K562 (cell line): ENCODE results near the gene HSD17B3.

Experiments
- BRF1 ChIP-seq: IDR thresholded peaks from 3 replicates; pipeline ENCODE4 v1.6.1; 2011; ENCODE audit warnings: borderline replicate concordance, mild to moderate bottlenecking; ENCODE audit not compliant: insufficient read length; ENCODE audit errors: extremely low read depth
- DNMT1 ChIP-seq: fragments of 450-650 bp; IDR thresholded peaks from 2 replicates; pipeline ENCODE4 v1.6.1; 2016; ENCODE audit warnings: antibody characterized with exemption, mild to moderate bottlenecking
- JUND ChIP-seq, 2 experiments: IDR thresholded peaks; 2 replicates in 1 of 2; 3 replicates in 1 of 2; pipeline ENCODE4 v1.6.1; 2011; ENCODE audit warnings: borderline replicate concordance in 2 of 2, low read depth in 2 of 2, low read length in 2 of 2, improper control_type of control experiment in 1 of 2, missing biosample characterization in 1 of 2, missing genetic modification characterization in 1 of 2, missing genetic modification reagents in 1 of 2
- SRF ChIP-seq, 2 experiments: fragments of 250-450, 450-650 bp in 1 of 2; sonication (Bioruptor Pico) in 1 of 2; sonication (generic) in 1 of 2; formaldehyde crosslinking; IDR thresholded peaks; 2 replicates each; pipeline versions ENCODE4 v1.5.0 to v1.5.1; 2020 to 2022; ENCODE audit warnings: mild to moderate bottlenecking in 1 of 2, missing genetic modification reagents in 1 of 2
- TAF1 ChIP-seq: IDR thresholded peaks from 2 replicates; pipeline ENCODE4 v1.6.1; 2011; ENCODE audit warnings: mild to moderate bottlenecking, low read length, moderate library complexity; ENCODE audit not compliant: insufficient read depth, control insufficient read depth, severe bottlenecking; ENCODE audit errors: extremely low read depth
- TRIM24 ChIP-seq, 2 experiments: fragments of 450-650 bp; IDR thresholded peaks; 2 replicates each; pipeline ENCODE4 v1.6.1; 2016
- ZC3H11A ChIP-seq: IDR thresholded peaks from 2 replicates; pipeline ENCODE4 v1.6.1; 2012; ENCODE audit warnings: low read depth, low read length, improper control_type of control experiment
- ZNF79 ChIP-seq: fragments of 250-450 bp; sonication (Bioruptor Pico); IDR thresholded peaks from 2 replicates; pipeline ENCODE4 v1.4.0; 2020; ENCODE audit warnings: low read depth, mild to moderate bottlenecking, moderate library complexity
- TF ChIP-seq, protein P1 (sequence below), 3 experiments: IDR thresholded peaks in 2 of 3; conservative IDR thresholded peaks in 1 of 3; 2 replicates each; pipeline ENCODE4 v1.5.1; 2011 to 2012; ENCODE audit warnings: low read length in 3 of 3, mild to moderate bottlenecking in 3 of 3, control low read depth in 2 of 3, improper control_type of control experiment in 1 of 3, inconsistent platforms in 1 of 3, low read depth in 1 of 3, mixed read lengths in 1 of 3, moderate library complexity in 1 of 3; ENCODE audit not compliant: insufficient read depth in 2 of 3
- TF ChIP-seq, protein P2 (sequence below), 2 experiments: IDR thresholded peaks; 2 replicates each; pipeline ENCODE4 v1.6.1; 2011; ENCODE audit warnings: borderline replicate concordance in 1 of 2, control low read depth in 1 of 2, low read depth in 1 of 2, low read length in 1 of 2, mild to moderate bottlenecking in 1 of 2, mixed read lengths in 1 of 2, moderate library complexity in 1 of 2; ENCODE audit not compliant: insufficient read depth in 1 of 2, insufficient read length in 1 of 2, poor library complexity in 1 of 2, severe bottlenecking in 1 of 2; ENCODE audit errors: extremely low read depth in 1 of 2
- TF ChIP-seq, protein P3 (sequence below): fragments of 450-650 bp; IDR thresholded peaks from one replicate; pipeline ENCODE4 v1.6.1; 2018; ENCODE audit warnings: mild to moderate bottlenecking, moderate library complexity; ENCODE audit not compliant: partially characterized antibody

DNA sequence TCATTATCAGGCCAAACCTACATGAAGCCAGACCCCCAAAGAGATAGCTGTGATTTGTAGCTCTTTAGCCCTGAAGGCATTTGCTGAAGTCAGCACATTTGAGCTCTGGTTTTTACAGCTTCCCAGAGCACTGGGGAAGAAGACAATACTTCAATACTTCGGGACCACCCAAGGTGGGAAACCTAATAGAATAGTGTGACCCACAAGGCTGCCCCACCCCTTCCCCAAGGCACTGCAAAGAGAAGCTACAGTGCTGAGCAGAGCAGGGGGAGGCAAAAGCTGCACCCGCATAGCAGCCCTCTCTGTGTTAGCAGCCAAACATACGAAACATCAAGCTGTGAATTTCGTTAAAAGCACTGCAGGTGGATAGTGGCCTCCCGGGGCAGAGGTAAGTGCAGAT, 87.3 kb downstream of the HSD17B3 start:
- TF ChIP-seq, protein P1, sequence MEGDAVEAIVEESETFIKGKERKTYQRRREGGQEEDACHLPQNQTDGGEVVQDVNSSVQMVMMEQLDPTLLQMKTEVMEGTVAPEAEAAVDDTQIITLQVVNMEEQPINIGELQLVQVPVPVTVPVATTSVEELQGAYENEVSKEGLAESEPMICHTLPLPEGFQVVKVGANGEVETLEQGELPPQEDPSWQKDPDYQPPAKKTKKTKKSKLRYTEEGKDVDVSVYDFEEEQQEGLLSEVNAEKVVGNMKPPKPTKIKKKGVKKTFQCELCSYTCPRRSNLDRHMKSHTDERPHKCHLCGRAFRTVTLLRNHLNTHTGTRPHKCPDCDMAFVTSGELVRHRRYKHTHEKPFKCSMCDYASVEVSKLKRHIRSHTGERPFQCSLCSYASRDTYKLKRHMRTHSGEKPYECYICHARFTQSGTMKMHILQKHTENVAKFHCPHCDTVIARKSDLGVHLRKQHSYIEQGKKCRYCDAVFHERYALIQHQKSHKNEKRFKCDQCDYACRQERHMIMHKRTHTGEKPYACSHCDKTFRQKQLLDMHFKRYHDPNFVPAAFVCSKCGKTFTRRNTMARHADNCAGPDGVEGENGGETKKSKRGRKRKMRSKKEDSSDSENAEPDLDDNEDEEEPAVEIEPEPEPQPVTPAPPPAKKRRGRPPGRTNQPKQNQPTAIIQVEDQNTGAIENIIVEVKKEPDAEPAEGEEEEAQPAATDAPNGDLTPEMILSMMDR (IDR thresholded peaks at IDR 0.05 in 2 of 3, conservative IDR thresholded peaks at IDR 0.05 in 1 of 3; ENCODE audit: insufficient read depth in 2 of 3, low read depth in 1 of 3, low read length in 3 of 3), result no peak
- TF ChIP-seq DNMT1 (no peak), SRF (CRISPR knock-in tag; IDR thresholded peaks at IDR 0.05) (no peak), TAF1 (no peak), TRIM24 (IDR thresholded peaks at IDR 0.05) (no peak), ZNF79 (no peak), BRF1 (no peak), JUND (IDR thresholded peaks at IDR 0.05; ENCODE audit: borderline replicate concordance, low read depth, low read length) (no peak), JUND (tag; IDR thresholded peaks at IDR 0.05; ENCODE audit: borderline replicate concordance, low read depth, low read length) (no peak), ZC3H11A (no peak)
- TF ChIP-seq, protein P2, sequence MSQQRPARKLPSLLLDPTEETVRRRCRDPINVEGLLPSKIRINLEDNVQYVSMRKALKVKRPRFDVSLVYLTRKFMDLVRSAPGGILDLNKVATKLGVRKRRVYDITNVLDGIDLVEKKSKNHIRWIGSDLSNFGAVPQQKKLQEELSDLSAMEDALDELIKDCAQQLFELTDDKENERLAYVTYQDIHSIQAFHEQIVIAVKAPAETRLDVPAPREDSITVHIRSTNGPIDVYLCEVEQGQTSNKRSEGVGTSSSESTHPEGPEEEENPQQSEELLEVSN (IDR thresholded peaks at IDR 0.05; ENCODE audit: borderline replicate concordance in 1 of 2, extremely low read depth in 1 of 2, insufficient read depth in 1 of 2, insufficient read length in 1 of 2, low read depth in 1 of 2, low read length in 1 of 2, poor library complexity in 1 of 2, severe bottlenecking in 1 of 2), result no peak
- TF ChIP-seq, protein P3, sequence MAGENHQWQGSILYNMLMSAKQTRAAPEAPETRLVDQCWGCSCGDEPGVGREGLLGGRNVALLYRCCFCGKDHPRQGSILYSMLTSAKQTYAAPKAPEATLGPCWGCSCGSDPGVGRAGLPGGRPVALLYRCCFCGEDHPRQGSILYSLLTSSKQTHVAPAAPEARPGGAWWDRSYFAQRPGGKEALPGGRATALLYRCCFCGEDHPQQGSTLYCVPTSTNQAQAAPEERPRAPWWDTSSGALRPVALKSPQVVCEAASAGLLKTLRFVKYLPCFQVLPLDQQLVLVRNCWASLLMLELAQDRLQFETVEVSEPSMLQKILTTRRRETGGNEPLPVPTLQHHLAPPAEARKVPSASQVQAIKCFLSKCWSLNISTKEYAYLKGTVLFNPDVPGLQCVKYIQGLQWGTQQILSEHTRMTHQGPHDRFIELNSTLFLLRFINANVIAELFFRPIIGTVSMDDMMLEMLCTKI, result no peak
